Natural killer cell (primary cell): Measurements from ENCODE around the gene HIC1. TPM values are rescaled to one million over a fixed set of nuclear protein-coding genes. Genes with fewer than 3 reads are reported as not detected.

Source experiments
- ATAC-seq, 3 donors: fragments of 150-1000 bp in 2 of 3; fragments of 200-7000 bp in 1 of 3; cut with Tn5 transposase; 1 replicate in 1 of 3; 2 replicates in 2 of 3; pipeline ENCODE4 v1.10.0; 2021; ENCODE audit warnings: mild to moderate bottlenecking in 2 of 3, moderate library complexity in 2 of 3
- DNase-seq, 2 donors: peaks; one replicate each; pipeline versions ENCODE4 v3.0.0 to v3.0.0-alpha.2; 2013 to 2021; ENCODE audit warnings: mixed read lengths in 1 of 2
- H3K27ac ChIP-seq: one replicate; pipeline ENCODE4 v1.5.1; 2013; ENCODE audit warnings: mild to moderate bottlenecking, low read length
- H3K27me3 ChIP-seq: one replicate; pipeline ENCODE4 v1.6.1; 2013; ENCODE audit warnings: low read length; ENCODE audit not compliant: control insufficient read depth, insufficient read depth
- H3K36me3 ChIP-seq: one replicate; pipeline ENCODE4 v1.6.1; 2013; ENCODE audit warnings: low read length; ENCODE audit not compliant: control insufficient read depth, insufficient read depth
- H3K4me1 ChIP-seq: one replicate; pipeline ENCODE4 v1.6.1; 2013; ENCODE audit warnings: low read length; ENCODE audit not compliant: control insufficient read depth, insufficient read depth
- H3K4me3 ChIP-seq: one replicate; pipeline ENCODE4 v1.5.1; 2013; ENCODE audit warnings: low read length
- H3K9me3 ChIP-seq: one replicate; pipeline ENCODE4 v1.6.1; 2013; ENCODE audit warnings: low read length; ENCODE audit not compliant: control insufficient read depth, insufficient read depth
- H3K27ac Mint-ChIP-seq, 2 donors: one replicate each; pipeline ENCODE4 v1.8.0; 2022; ENCODE audit warnings: mild to moderate bottlenecking in 2 of 2, mixed read lengths in 2 of 2, moderate library complexity in 1 of 2
- H3K27me3 Mint-ChIP-seq, 2 donors: one replicate each; pipeline ENCODE4 v1.8.0; 2022; ENCODE audit warnings: low read depth in 2 of 2, mixed read lengths in 2 of 2
- H3K36me3 Mint-ChIP-seq: one replicate; pipeline ENCODE4 v1.8.0; 2022; ENCODE audit warnings: mixed read lengths
- H3K4me1 Mint-ChIP-seq, 2 donors: one replicate each; pipeline ENCODE4 v1.8.0; 2022; ENCODE audit warnings: mixed read lengths in 2 of 2
- H3K4me3 Mint-ChIP-seq: one replicate; pipeline ENCODE4 v1.8.0; 2022; ENCODE audit warnings: mild to moderate bottlenecking, moderate library complexity, mixed read lengths
- H3K9me3 Mint-ChIP-seq, 2 donors: one replicate each; pipeline ENCODE4 v1.8.0; 2022; ENCODE audit warnings: mixed read lengths in 2 of 2
- WGBS: methylation state at CpG from one replicate; pipeline ENCODE4 v1.1.7; 2013; ENCODE audit warnings: missing lambda C conversion rate; ENCODE audit not compliant: insufficient coverage; 5-methylcytosine and 5-hydroxymethylcytosine counted together
- intact Hi-C: fragments of 100-400 bp; cut with micrococcal nuclease; formaldehyde crosslinking; loops from one replicate; pipeline ENCODE4 v1.14.2; 2022
- total RNA-seq, 4 donors: library from RNA; stranded (reverse); fragments of 120-200 nt in 1 of 4; gene quantifications; one replicate each; pipeline versions ENCODE4 v1.2.3 to v1.2.4, GENCODE V29; 2013 to 2022
- TF ChIP-seq, protein P1 (sequence below): fragments of 200-600 bp; IDR thresholded peaks from one replicate; pipeline ENCODE4 v1.8.0; 2022; ENCODE audit warnings: antibody characterized with exemption

HIC1 gene
- total RNA-seq, 3 donors from 2014 or later (not counting 1 experiment from before 2014, with no cell fraction given): 19.2 to 26.4 (median 20.7) TPM

DNA sequence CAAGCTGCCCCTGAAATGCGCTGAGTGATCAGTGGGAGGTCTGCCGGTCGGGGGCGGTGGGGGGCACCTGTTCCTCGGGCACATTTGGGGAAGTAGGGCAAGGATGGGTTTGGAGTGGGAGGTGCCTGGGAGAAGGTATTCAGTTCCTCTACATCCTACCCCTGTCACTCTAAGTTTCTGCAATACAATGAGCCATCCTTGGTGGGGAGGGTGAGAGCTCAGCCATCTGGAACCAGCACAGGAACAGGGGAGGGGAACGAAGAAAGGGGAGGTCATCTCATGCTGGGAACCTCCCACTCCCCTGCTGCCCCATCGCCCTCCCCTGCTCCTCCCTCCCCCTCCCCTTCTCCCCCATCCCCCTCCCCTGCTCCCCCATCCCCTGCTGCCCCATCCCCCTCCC, 20.7 kb upstream of the HIC1 start:
- DNase-seq (no peak), ATAC-seq (no peak)
- Mint-ChIP-seq H3K36me3 (no peaks in the 10 kb centered on the region), H3K9me3 (no peaks in the 10 kb centered on the region), H3K27ac (no peak overlapping the region), H3K4me1 (peaks cover 11 to 17% of the 10 kb centered on the region in 2 donors), H3K27me3 (no peaks in the 10 kb centered on the region), H3K4me3 (no peak overlapping the region)
- 100% methylated on average over 1 of the region's 7 CpGs for WGBS
- intact Hi-C loops: loop anchor here (10.0 kb wide), 1 partner anchor 319 kb away; the partner anchor contains the start of gene TLCD2
- no peak overlapping the region for H3K4me3 ChIP-seq
- TF ChIP-seq, protein P1, sequence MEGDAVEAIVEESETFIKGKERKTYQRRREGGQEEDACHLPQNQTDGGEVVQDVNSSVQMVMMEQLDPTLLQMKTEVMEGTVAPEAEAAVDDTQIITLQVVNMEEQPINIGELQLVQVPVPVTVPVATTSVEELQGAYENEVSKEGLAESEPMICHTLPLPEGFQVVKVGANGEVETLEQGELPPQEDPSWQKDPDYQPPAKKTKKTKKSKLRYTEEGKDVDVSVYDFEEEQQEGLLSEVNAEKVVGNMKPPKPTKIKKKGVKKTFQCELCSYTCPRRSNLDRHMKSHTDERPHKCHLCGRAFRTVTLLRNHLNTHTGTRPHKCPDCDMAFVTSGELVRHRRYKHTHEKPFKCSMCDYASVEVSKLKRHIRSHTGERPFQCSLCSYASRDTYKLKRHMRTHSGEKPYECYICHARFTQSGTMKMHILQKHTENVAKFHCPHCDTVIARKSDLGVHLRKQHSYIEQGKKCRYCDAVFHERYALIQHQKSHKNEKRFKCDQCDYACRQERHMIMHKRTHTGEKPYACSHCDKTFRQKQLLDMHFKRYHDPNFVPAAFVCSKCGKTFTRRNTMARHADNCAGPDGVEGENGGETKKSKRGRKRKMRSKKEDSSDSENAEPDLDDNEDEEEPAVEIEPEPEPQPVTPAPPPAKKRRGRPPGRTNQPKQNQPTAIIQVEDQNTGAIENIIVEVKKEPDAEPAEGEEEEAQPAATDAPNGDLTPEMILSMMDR: no peak
- no peaks in the 10 kb centered on the region for H3K27me3 ChIP-seq
- no peak overlapping the region for H3K27ac ChIP-seq
- H3K4me1 ChIP-seq: peaks cover 20% of the 10 kb centered on the region
- peaks cover 29% of the 10 kb centered on the region for H3K36me3 ChIP-seq
- no peaks in the 10 kb centered on the region for H3K9me3 ChIP-seq

DNA sequence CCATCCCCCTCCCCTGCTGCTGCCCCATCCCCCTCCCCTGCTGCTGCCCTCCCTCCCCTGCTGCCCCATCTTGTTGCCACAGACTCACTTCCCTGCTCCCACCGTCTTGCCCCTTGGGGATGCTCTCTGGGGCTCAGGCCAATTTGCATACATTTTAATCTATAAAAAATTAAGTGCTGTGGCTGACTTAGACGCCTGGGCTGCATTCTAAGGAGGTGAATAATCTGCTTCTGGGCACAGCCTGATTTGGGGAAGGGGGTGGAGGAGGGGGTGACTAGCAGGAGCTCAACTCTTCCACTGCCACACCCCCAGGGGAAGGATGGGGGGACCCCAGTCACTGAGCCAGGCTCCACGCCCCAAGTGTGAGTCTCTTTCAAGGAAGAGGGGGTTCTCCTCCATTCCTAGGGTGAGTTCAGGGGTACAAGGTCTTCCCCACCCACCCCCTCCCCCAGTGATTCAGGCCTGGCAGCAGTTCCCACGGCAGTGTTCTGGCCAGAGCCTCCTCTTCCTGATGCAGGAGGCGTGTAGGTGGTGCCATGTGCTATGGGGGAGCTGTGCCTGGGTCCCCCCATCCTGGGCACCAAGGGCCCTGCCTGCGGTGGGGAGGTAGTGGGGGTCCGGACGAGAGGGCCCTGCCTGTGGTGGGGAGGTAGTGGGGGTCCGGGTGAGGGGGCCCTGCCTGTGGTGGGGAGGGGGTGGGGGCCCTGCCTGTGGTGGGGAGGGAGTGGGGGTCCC, 19.9 kb upstream of the HIC1 start:
- Histone ChIP-seq H3K9me3 (no peaks in the 10 kb centered on the region), H3K27me3 (no peaks in the 10 kb centered on the region), H3K4me3 (no peak overlapping the region), H3K36me3 (peaks cover 29% of the 10 kb centered on the region), H3K27ac (no peak overlapping the region), H3K4me1 (peaks cover 14% of the 10 kb centered on the region)
- TF ChIP-seq, protein P1: no peak
- Mint-ChIP-seq H3K36me3 (no peaks in the 10 kb centered on the region), H3K27ac (no peak overlapping the region), H3K4me3 (no peak overlapping the region), H3K27me3 (no peaks in the 10 kb centered on the region), H3K4me1 (peaks cover 11% of the 10 kb centered on the region in 2 donors), H3K9me3 (no peaks in the 10 kb centered on the region)
- intact Hi-C loops: loop anchor here (10.0 kb wide), 1 partner anchor 320 kb away; the partner anchor contains the start of gene TLCD2
- DNase-seq (no peak), ATAC-seq (no peak)
- WGBS: 71% methylated on average over 6 of the region's 9 CpGs

DNA sequence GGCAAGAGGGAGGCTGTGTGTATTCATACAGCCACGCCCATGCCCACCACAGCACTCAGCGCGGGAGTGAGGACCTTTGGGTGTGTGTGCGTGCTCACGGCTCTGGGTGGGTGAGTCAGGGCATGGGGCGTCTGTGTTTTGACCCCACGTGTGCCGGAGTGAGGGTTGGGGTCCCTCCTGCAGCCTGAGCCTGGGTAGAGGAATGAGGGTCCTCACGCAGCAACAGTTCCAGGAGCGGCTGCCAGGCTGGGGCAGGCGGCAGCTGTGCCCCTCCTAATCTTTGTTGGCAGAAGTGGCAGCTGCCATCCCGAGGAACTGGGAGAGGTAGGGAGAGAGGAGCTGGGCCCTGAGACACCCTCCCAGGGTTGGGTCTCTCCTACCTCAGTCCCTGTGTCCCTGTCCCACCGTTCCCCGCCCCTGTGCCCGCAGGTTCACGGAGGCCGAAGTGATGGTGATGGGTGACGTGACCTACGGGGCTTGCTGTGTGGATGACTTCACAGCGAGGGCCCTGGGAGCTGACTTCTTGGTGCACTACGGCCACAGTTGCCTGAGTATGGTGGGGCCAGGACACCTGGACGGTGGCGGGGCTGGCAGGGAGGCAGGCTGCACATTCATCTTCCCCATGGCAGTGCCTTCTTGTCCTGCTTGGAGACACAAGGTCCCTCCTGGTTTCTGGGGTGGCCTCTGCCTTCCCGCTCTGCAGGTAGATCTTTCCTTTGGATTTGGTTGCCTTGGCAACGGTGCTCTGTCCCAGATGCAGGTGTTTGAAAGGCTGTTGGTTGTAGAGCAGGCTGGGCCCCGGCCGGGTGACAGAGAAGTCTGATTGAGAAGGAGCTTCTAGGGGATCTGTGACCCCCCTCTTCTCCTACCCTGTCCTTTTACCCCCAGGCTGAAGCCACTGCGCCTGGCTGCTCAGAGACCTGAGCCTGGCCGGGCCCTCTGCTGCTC, 19.1 kb upstream of the HIC1 start:
- Histone ChIP-seq H3K4me3 (no peak overlapping the region), H3K27me3 (no peaks in the 10 kb centered on the region), H3K36me3 (peaks cover 29% of the 10 kb centered on the region), H3K9me3 (no peaks in the 10 kb centered on the region), H3K4me1 (peaks cover 8% of the 10 kb centered on the region), H3K27ac (no peak overlapping the region)
- Mint-ChIP-seq H3K4me1 (peaks cover 2 to 3% of the 10 kb centered on the region in 2 donors), H3K27me3 (no peaks in the 10 kb centered on the region), H3K4me3 (no peak overlapping the region), H3K36me3 (no peaks in the 10 kb centered on the region), H3K27ac (no peak overlapping the region), H3K9me3 (no peaks in the 10 kb centered on the region)
- TF ChIP-seq, protein P1: no peak
- ATAC-seq: no peak
- WGBS: 97% methylated on average over 28 of the region's 29 CpGs
- intact Hi-C loops: loop anchor here (10.0 kb wide), 1 partner anchor 321 kb away; the partner anchor contains the start of gene TLCD2
- no peak for DNase-seq
